GM19193 (cell line): ENCODE data around the gene COG7.

ENCODE experiments used
- POLR2A ChIP-seq: IDR thresholded peaks from 4 replicates; pipeline ENCODE4 v1.6.1; 2011; ENCODE audit not compliant: insufficient read depth, insufficient read length; ENCODE audit errors: extremely low read depth

COG7 gene

DNA sequence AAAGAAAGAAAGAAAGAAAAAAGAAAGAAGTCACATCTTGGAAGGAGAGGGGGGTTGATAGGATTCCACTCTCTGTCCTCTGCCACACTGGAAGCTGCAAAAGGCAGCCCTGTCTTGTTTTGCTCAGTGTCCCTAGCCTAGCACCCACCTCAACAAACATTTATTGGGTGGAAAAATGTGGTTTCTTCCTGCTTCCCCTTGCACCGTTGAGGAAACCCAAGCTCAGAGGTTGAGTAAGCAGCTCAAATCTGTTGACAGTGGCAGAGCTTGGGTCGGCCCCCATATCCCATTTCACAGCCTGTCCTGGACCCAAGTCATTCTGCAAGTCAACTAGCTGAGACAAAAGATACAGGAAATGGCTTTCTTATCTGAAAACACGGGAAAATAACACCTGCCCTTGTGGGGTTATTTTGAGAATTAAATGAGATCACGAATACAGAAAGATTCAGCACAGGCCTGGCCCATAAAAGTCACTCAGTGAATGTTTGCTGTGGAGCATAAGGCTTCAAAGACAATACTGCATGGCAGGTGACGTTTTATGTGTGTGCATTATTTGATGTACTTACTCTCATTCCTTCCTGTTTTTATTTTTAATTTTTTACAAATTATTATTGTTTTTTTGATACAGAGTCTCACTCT is 87.3 kb downstream of the COG7 start:
- TF ChIP-seq POLR2A: no peak

- TF ChIP-seq POLR2A: no peak
Observed at GRCh38 chr16:23362460-23363317, 90.3 kb downstream of the COG7 start.

DNA sequence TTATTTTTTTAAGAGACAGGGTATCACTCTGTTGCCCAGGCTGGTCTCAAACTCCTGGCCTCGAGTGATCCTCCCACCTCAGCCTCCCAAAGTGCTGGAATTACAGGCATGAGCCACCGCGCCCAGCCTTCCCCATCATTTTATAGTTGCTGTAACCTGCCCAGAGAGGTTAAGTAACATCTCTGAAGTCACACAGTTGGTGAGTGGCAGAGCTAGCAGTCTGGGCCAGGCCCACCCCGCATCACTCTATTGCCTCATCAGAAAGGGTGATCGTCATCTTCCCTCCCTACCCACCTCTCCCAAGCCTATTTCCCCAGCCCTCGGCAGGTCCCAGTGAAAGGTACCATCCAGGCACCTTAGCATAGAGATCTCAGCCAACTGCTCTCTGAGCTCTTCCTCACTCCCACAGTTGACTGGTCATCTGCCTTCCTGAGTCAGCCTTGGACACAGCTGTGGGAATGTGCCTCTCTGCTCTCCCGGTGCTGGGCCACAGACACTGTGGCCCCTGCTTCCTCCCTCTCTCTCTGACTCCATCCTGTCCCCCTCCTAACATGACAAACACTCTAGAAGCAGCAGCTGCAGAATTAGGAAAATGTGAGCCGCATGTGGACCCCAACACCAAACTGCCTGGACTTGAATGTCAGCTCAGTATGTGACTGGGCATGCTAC is 93.8 kb downstream of the COG7 start:
- no peak for TF ChIP-seq POLR2A

- no peak for TF ChIP-seq POLR2A
Observed at GRCh38 chr16:23357761-23358290, 95.2 kb downstream of the COG7 start.

- TF ChIP-seq POLR2A: no peak
Observed at GRCh38 chr16:23356941-23357340, 96.0 kb downstream of the COG7 start.

DNA sequence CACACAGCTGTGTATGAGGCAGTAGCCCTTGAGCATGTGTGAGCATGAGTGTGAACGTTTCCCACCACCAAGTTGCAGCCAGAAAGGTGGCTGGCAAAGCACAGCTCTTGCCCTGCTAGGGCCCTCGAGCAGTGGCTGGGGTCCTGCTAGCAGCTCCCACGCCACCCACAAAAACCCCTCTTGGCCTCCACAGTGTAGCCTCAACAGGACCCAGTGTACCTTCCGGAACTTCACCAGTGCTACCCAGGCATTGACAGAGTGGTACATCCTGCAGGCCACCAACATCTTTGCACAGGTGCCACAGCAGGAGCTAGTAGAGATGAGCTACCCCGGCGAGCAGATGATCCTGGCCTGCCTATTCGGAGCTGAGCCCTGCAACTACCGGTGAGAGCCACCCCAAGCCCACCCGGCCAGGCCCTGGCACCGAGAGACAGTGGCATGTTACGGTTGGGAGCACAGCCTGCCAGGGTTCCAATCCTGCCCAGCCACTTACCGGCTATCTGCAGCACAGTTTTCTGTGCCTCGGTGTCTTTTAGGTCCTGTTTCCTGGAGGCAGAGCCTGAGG is 97.8 kb downstream of the COG7 start:
- TF ChIP-seq POLR2A: no peak

GRCh38 chr16:23354246-23354645 is 98.7 kb downstream of the COG7 start:
- no peak for TF ChIP-seq POLR2A

- TF ChIP-seq POLR2A: no peak
Observed at GRCh38 chr16:23353440-23353839, 99.5 kb downstream of the COG7 start.

DNA sequence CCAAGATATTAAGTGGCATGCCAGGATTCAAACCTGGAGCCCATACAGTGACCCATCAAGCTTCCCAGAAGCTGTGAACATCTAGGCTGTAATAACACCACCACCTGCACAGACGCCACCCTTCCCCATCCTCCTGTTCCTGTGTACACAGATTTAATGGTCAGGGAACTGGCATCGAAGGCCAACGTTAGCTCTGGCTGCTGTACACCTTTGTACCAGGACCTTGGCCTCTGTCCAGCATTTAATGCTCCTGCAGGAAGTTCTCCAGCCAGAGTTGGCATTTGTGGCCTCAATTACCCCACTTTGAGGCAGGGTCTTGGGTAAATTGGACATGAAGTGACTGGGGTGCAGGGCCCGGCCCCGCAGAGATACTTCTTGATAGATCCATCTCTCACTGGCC is 101.6 kb downstream of the COG7 start:
- no peak for TF ChIP-seq POLR2A

DNA sequence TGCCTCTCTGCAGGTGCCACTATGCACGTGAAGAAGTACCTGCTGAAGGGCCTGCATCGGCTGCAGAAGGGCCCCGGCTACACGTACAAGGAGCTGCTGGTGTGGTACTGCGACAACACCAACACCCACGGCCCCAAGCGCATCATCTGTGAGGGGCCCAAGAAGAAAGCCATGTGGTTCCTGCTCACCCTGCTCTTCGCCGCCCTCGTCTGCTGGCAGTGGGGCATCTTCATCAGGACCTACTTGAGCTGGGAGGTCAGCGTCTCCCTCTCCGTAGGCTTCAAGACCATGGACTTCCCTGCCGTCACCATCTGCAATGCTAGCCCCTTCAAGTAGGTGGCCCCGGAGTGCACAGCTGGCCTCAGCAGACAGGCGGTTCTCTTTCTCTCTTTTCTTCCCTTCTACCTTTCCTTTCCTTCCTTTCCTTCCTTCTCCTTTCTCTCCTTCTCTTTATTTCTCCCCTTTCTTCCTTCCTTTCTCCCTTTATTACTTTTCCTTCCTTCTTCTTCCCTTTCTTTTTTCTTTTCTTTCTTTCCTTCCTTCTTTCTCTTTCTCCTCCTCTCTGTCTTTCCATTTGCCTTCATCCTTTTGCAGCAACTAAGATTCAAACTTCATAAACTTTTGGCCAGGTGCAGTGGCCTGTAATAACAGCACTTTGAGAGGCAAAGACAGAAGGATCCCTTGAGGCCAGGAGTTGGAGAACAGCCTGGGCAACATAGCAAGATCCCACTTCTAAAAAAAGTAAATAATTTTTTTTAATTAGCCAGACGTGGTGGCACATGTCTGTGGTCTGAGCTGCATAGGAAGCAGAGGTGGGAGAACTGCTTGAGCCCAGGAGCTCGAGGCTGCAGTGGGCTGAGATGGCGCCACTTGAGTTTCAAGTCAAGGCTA is 104.2 kb downstream of the COG7 start:
- no peak for TF ChIP-seq POLR2A

- TF ChIP-seq POLR2A: no peak
Observed at GRCh38 chr16:23345237-23345636, 107.8 kb downstream of the COG7 start.

DNA sequence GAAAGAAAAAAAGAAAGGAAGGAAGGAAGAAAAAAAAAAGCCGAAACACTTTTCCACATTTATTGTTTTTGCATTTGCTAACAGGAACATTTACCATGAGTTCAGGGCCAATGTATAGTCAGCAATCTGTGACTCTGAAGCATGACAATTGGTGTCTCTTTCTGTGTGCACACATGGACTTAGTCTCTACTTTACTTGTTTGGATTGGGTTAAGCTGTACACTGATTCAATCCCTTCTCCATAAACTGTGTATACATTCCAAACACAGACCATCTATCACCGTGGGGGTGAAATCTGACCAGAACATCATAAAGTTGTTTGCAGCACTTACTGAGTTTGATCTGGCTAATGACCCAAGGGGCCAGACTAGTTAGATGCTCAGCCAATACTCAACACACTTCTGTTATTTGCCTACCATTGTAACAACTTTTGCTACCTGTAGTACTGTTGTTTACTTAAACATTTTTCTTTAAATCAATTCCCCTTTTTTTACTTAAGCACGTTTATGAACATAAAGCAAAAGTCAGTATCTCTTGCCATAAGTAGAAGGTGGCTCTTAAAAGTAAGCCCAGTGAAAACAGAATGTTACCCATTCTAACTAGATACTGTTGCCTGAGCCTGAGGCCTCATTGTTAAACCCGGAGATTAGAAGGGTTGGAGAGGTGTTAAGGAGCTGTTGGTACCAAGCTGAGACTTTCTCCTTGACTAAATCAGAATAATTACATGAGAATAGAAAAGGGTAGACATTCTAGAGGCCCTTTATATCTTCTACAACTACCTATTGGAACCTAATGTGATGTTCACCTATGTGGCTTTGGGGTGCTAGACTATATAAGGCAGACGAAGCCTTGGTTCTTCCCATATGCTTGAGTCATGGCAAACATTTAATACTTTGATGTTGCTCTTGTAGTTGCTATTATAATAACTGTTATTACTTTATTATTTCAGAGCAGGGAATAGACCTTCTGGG is 109.1 kb downstream of the COG7 start:
- no peak for TF ChIP-seq POLR2A

GRCh38 chr16:23342083-23342640 is 110.8 kb downstream of the COG7 start:
- no peak for TF ChIP-seq POLR2A

- no peak for TF ChIP-seq POLR2A
Observed at GRCh38 chr16:23339787-23340186, 113.2 kb downstream of the COG7 start.
